CD4-positive, alpha-beta T cell treated with Interleukin-10 for 1 hour (primary cell): Measurements from ENCODE around the gene ZNF813.
"Not testable (repeated sequence)": the region's sequence is repeated elsewhere in the genome, so short reads cannot be mapped to it uniquely, and the experiment has no call there.

Experiments
- DNase-seq: peaks from one replicate; pipeline ENCODE4 v3.0.0-alpha.2; 2020

ZNF813 gene

DNA sequence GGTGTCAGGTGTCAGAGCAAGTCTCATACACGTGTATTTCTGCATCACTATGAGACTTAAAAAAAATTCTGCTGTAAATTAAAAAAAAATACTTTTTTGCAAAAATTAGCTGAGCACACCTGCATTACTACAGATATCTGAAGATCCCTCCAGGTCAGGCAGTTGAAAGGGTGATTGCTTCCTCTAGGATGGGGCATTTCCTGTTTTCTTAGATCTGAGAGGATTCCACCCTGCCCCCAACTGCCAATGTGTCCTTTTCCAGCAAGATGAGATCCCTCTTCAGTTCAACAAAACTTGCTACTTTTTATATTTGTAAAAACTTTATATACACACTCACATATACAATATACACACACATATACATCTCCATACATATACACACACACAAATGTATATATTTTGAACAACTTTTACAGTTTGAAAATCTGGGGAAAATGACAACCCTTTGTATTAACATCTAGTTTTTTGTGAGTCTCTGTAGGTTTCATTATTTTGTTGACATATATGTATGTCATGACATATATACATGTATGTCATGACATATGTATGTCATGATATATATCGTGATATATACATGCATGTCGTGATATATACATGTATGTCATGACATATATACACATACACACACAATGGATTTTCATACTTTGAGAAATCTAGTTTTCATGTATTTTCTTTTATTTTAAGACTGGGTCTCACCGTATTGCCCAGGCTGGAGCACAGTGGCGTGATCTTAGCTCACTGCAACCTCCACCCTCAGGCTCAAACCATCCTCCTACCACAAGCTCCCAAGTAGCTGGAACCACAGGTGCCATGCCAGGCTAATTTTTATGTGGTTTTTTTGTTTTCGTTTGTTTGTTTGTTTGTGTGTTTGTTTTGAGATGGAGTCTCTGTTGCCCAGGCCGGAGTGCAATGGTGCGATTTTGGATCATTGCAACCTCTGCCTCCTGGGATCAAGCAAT lies 17.8 kb downstream of the ZNF813 start:
- DNase-seq: no peak

DNA sequence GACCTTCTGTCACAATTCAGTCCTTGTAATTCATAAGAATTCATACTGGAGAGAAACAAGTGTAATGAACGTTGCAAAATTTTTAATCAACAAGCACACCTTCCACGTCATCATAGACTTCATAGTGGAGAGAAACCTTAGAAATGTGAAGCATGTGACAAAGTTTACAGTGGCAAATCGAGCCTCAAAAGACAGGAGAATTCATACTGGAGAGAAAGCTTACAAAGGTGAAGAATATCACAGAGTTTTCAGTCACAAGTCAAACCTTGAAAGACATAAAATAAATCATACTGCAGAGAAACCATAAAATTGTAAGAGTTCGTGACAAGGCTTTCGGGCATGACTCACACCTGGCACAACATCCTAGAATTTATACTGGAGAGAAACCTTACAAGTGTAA lies 24.6 kb downstream of the ZNF813 start:
- DNase-seq: no peak

- not testable (repeated sequence) for DNase-seq
These were observed 29.9 kb downstream of the ZNF813 start for GRCh38 chr19:53497311-53498023.

GRCh38 chr19:53498024-53498395 lies 30.5 kb downstream of the ZNF813 start:
- not testable (repeated sequence) for DNase-seq

DNA sequence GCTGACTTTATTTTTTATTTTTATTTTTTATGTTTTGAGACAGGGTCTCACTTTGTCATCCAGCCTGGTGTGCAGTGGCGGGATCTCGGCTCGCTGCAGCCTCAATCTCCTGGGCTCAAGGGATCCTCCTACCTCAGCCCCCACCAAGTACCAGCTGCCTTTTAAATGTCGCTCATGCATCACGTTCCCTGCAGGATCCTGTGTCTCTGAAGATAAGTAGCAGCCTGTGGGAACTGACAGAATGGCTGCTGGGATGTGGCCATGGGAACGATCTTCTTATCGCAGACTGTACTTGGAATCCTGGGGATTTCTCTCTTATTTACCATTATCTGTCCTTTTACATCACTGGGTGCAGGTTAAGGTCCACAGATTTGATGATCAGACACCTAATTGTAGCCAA lies 35.6 kb downstream of the ZNF813 start:
- not testable (repeated sequence) for DNase-seq

GRCh38 chr19:53503671-53504364 lies 36.3 kb downstream of the ZNF813 start:
- not testable (repeated sequence) for DNase-seq

DNA sequence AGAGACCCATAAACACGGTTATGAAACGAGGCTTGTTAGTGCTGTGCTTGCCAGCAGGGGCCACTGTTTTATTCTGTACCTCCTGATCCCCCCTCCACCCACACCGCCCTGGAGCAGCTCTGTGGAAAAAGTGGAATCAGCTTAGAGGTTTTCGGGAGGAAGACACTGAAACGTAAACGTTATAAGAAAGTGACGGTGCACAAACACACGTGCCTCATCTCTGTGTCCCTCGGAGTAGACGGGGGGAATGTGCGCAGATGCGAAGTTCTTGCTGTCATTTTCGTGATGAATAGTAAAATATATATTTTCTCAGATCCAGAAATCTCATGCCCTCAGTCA lies 36.8 kb downstream of the ZNF813 start:
- DNase-seq: not testable (repeated sequence)

GRCh38 chr19:53504885-53505284 lies 37.4 kb downstream of the ZNF813 start:
- no peak for DNase-seq

- DNase-seq: no peak
These were observed 39.2 kb downstream of the ZNF813 start for GRCh38 chr19:53506728-53507127.

GRCh38 chr19:53507523-53508442 lies 40.2 kb downstream of the ZNF813 start:
- no peak for DNase-seq

DNA sequence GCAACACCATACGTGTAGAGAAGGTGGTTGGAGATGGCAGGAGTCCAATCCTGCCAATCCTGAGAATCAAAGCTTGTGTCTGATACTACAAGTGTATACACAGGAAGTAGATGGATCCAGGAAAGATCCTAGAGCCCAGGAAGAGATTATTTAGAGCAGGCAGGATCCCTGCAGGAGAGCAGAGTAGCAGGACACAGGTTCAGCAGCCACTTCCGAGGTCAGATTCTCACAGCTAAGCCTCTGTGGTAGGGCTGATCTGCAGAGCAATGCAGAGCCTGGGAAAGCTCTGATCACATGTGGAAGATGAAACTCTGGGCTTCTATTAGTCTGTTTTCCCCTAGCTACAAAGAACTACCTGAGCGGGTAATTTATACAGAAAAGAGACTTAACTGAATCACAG lies 41.9 kb downstream of the ZNF813 start:
- DNase-seq: no peak

DNA sequence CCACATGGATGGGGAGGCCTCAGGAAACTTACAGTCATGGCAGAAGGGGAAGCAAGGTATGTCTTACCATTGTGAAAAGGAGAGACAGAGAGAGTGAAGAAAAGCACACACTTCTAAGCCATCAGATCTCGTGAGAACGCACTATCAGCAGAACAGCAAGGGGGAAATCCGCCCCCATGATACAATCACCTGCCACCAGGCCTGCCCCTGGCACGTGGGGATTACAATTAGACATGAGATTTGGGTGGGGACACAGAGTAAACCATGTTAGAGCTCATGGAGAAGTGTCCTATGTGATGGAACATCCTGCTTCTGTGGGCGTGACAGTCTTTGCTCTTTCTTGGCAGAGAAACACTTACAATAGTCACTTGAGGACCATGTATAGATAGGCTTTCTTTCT lies 42.3 kb downstream of the ZNF813 start:
- no peak for DNase-seq

- no peak for DNase-seq
These were observed 43.8 kb downstream of the ZNF813 start for GRCh38 chr19:53511357-53511756.

DNA sequence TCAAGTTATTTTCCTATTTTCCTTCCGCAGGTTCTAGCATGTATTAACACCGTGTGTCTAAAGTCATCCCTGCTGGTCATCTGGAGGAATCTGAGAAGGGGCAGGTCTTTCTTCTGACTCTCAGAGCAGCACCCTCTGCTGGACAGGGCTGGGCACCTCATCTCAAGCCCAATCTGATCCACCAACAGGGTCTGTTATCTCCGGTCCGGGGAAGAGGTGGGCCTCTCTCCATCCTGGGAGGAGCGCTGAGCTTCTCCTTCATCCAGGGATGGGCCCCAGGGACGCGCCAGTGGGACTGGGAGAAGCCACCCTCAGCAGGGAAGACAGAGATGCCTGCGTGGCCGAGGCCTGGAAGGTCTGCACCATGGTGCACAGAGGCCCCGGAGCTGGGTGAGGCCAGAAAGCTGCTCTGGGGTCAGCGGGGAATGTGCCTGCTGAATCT lies 44.4 kb downstream of the ZNF813 start:
- DNase-seq: peak; percentile 58

- DNase-seq: not testable (repeated sequence)
These were observed 47.5 kb downstream of the ZNF813 start for GRCh38 chr19:53515047-53515446.

GRCh38 chr19:53517114-53517741 lies 49.7 kb downstream of the ZNF813 start:
- no peak for DNase-seq

DNA sequence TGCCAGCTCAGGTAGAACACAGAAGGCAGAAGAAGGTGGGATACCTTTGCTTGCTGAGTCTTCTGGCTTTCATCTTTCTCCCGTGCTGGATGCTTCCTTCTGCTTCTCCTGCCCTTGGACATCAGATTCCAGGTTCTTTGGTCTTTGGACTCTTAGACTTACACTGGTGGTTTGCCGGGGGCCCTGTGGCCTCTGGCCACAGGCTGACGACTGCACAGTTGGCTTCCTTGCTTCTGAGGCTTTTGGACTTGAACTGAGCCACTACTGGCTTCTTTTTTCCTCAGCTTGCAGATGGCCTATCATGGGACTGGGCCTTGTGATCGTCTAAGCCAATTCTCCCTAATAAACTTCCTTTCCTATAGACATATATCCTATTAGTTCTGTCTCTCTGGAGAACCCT lies 50.6 kb downstream of the ZNF813 start:
- DNase-seq: no peak

DNA sequence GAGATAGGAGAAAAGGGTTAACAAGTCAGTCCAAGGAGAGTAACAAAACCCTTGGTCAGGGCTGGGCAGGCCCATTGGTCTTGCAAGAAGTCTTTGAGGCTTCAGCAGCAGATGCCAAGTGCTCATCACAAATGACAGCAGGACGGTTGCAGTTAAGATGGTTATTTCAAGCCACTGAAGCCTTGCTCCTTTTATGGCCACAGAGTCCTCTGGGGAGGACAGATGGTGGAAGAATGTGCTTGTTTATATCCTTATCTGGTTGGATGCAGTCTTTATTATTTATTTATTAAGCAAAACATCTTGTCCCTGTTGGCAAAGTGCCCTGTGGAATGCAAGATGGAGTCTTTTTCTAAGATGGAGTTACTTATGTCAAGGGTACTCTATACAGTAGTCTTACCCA lies 51.2 kb downstream of the ZNF813 start:
- DNase-seq: no peak

DNA sequence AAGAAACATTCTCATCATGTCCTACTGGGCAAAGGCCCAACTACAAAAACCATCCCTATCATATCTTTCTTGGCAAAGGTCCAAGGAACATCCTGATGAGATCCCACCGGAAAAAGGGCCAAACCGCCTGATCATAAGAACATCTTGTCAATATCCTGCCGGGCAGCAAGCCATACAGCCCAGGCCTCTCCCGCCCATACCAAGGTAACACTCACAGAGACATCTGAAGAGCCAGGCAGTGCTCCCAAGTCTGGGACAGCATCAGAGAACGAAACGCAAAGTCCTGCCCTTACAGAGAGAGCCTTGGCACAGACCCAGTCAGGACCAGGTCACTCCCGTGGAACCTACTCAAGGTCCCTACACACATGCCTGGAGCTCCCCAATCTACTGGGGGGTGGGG lies 51.9 kb downstream of the ZNF813 start:
- DNase-seq: no peak

DNA sequence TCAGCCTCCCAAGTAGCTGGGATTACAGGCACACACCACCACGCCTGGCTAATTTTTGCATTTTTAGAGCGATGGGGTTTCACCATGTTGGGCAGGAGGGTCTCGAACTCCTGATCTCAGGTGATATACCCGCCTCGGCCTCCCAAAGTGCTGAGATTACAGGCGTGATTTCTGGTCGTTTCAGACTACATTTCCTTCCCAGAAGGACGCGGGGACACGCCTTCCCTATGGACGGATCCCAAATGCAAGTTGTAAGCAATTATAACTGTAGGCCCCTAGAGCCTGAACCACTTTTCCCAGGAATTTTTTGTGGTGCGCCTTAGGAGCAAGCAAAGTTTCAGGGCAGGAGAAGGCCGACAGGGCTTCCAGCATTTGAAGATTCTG lies 52.6 kb downstream of the ZNF813 start:
- DNase-seq: no peak

- DNase-seq: peak; percentile 95
These were observed 53.2 kb downstream of the ZNF813 start for GRCh38 chr19:53520547-53521372.
